HEK293T (cell line): ENCODE data around the gene EPOP.

Source experiments
- ARNT ChIP-seq: fragments of 450-650 bp; IDR thresholded peaks from 2 replicates; pipeline ENCODE4 v1.6.1; 2017; ENCODE audit warnings: mild to moderate bottlenecking
- BHLHE40 ChIP-seq: fragments of 450-650 bp; IDR thresholded peaks from 2 replicates; pipeline ENCODE4 v1.6.1; 2016; ENCODE audit warnings: mild to moderate bottlenecking, moderate library complexity, borderline replicate concordance
- ELF4 ChIP-seq: fragments of 450-650 bp; IDR thresholded peaks from 2 replicates; pipeline ENCODE4 v1.6.1; 2017; ENCODE audit warnings: antibody characterized with exemption
- FOXA1 ChIP-seq: fragments of 450-650 bp; IDR thresholded peaks from 2 replicates; pipeline ENCODE4 v1.6.1; 2016; ENCODE audit warnings: mild to moderate bottlenecking
- FOXK2 ChIP-seq: fragments of 450-650 bp; IDR thresholded peaks from 2 replicates; pipeline ENCODE4 v1.6.1; 2016; ENCODE audit warnings: mild to moderate bottlenecking
- FOXM1 ChIP-seq: fragments of 450-650 bp; IDR thresholded peaks from 2 replicates; pipeline ENCODE4 v1.6.1; 2017; ENCODE audit warnings: mild to moderate bottlenecking, borderline replicate concordance
- HDGF ChIP-seq: fragments of 450-650 bp; IDR thresholded peaks from 2 replicates; pipeline ENCODE4 v1.6.1; 2017; ENCODE audit warnings: antibody characterized with exemption, borderline replicate concordance
- L3MBTL2 ChIP-seq: fragments of 450-650 bp; conservative IDR thresholded peaks from 2 replicates; pipeline ENCODE4 v1.6.1; 2016; ENCODE audit warnings: mild to moderate bottlenecking
- LEF1 ChIP-seq: fragments of 450-650 bp; IDR thresholded peaks from 2 replicates; pipeline ENCODE4 v1.6.1; 2017; ENCODE audit warnings: mild to moderate bottlenecking, borderline replicate concordance
- NFRKB ChIP-seq: fragments of 450-650 bp; IDR thresholded peaks from 2 replicates; pipeline ENCODE4 v1.6.1; 2016; ENCODE audit warnings: mild to moderate bottlenecking, moderate library complexity
- SP1 ChIP-seq: fragments of 450-650 bp; IDR thresholded peaks from 2 replicates; pipeline ENCODE4 v1.6.1; 2017
- TARDBP ChIP-seq: fragments of 450-650 bp; IDR thresholded peaks from 2 replicates; pipeline ENCODE4 v1.6.1; 2016
- ZNF384 ChIP-seq: fragments of 450-650 bp; IDR thresholded peaks from 2 replicates; pipeline ENCODE4 v1.6.1; 2016

GRCh38 chr17:38653679-38654078 lies 21.1 kb downstream of the EPOP start:
- no peak for TF ChIP-seq FOXK2
- TF ChIP-seq FOXA1: no peak
- TF ChIP-seq HDGF: no peak
- no peak for TF ChIP-seq FOXM1
- no peak for TF ChIP-seq ELF4
- TF ChIP-seq SP1: no peak
- no peak for TF ChIP-seq ZNF384
- no peak for TF ChIP-seq LEF1
- no peak for TF ChIP-seq ARNT
- no peak for TF ChIP-seq L3MBTL2
- no peak for TF ChIP-seq TARDBP
- TF ChIP-seq NFRKB: no peak
- no peak for TF ChIP-seq BHLHE40
